CD14-positive monocyte (primary cell): Measurements from ENCODE around the gene CCNJ. TPM values are rescaled to one million over a fixed set of nuclear protein-coding genes. Genes with fewer than 3 reads are reported as not detected.
A peak's percentile ranks its signal among the peaks of the same experiment; 100 is the strongest.

Source experiments
- DNase-seq, 3 donors: peaks; one replicate each; pipeline ENCODE4 v3.0.0-alpha.2; 2011 to 2022
- H2AFZ ChIP-seq: 2 replicates; pipeline ENCODE4 v1.6.0; 2012; ENCODE audit warnings: mild to moderate bottlenecking, low read depth, low read length, inconsistent platforms; ENCODE audit not compliant: insufficient read depth, poor library complexity, severe bottlenecking
- H3K27ac ChIP-seq, 2 donors: 1 replicate in 1 of 2; 2 replicates in 1 of 2; pipeline ENCODE4 v1.5.1; 2012 to 2013; ENCODE audit warnings: low read length in 2 of 2, control low read depth in 1 of 2, inconsistent platforms in 1 of 2, low read depth in 1 of 2, mild to moderate bottlenecking in 1 of 2
- H3K27me3 ChIP-seq, 2 donors: one replicate each; pipeline versions ENCODE4 v1.6.0 to v1.6.1; 2011 to 2013; ENCODE audit warnings: low read length in 2 of 2; ENCODE audit not compliant: control insufficient read depth in 2 of 2, insufficient read depth in 2 of 2
- H3K36me3 ChIP-seq, 2 donors: replicated peaks in 1 of 2; 1 replicate in 1 of 2; 2 replicates in 1 of 2; pipeline versions ENCODE4 v1.5.1 to v1.6.1; 2012 to 2013; ENCODE audit warnings: low read length in 2 of 2, control low read depth in 1 of 2, inconsistent platforms in 1 of 2, mild to moderate bottlenecking in 1 of 2; ENCODE audit not compliant: insufficient read depth in 2 of 2, control insufficient read depth in 1 of 2
- H3K4me1 ChIP-seq, 2 donors: 1 replicate in 1 of 2; 2 replicates in 1 of 2; pipeline versions ENCODE4 v1.5.1 to v1.6.1; 2012 to 2013; ENCODE audit warnings: low read length in 2 of 2, control low read depth in 1 of 2, inconsistent platforms in 1 of 2, mild to moderate bottlenecking in 1 of 2, moderate library complexity in 1 of 2; ENCODE audit not compliant: insufficient read depth in 2 of 2, control insufficient read depth in 1 of 2
- H3K4me2 ChIP-seq: replicated peaks from 2 replicates; pipeline ENCODE3; 2012; ENCODE audit warnings: low read length, moderate library complexity, mild to moderate bottlenecking; ENCODE audit not compliant: poor library complexity, severe bottlenecking; ENCODE audit errors: extremely low read depth
- H3K4me3 ChIP-seq, 3 experiments: fragments of 200-600 bp in 1 of 3; sonication (generic) in 1 of 3; replicated peaks in 1 of 3; 1 replicate in 2 of 3; 2 replicates in 1 of 3; pipeline ENCODE4 v1.5.1; 2011 to 2013; ENCODE audit warnings: low read length in 3 of 3, mild to moderate bottlenecking in 3 of 3, control low read depth in 2 of 3, low read depth in 2 of 3, inconsistent platforms in 1 of 3, moderate library complexity in 1 of 3
- H3K79me2 ChIP-seq: 2 replicates; pipeline ENCODE4 v1.6.0; 2012; ENCODE audit warnings: mild to moderate bottlenecking, control low read depth, inconsistent platforms, low read length, moderate library complexity; ENCODE audit not compliant: insufficient read depth
- H3K9ac ChIP-seq: 2 replicates; pipeline ENCODE4 v1.6.0; 2017; ENCODE audit warnings: low read length, mild to moderate bottlenecking; ENCODE audit not compliant: insufficient read depth, poor library complexity, severe bottlenecking
- H3K9me3 ChIP-seq, 2 donors: replicated peaks in 1 of 2; 1 replicate in 1 of 2; 2 replicates in 1 of 2; pipeline versions ENCODE4 v1.5.1 to v1.6.1; 2012 to 2013; ENCODE audit warnings: low read length in 2 of 2, control low read depth in 1 of 2; ENCODE audit not compliant: control insufficient read depth in 1 of 2, insufficient read depth in 1 of 2
- H4K20me1 ChIP-seq: 2 replicates; pipeline ENCODE4 v1.6.0; 2012; ENCODE audit warnings: mild to moderate bottlenecking, low read length, control low read depth, moderate library complexity; ENCODE audit not compliant: insufficient read depth
- H3K27ac Mint-ChIP-seq, 7 donors: one replicate each; pipeline ENCODE4 v1.8.0; 2020; ENCODE audit warnings: mild to moderate bottlenecking in 7 of 7, mixed read lengths in 7 of 7, moderate library complexity in 6 of 7, inconsistent platforms in 2 of 7
- H3K27me3 Mint-ChIP-seq, 3 donors: one replicate each; pipeline ENCODE4 v1.8.0; 2021 to 2022; ENCODE audit warnings: low read depth in 3 of 3, mild to moderate bottlenecking in 3 of 3, mixed read lengths in 3 of 3, moderate library complexity in 3 of 3, inconsistent platforms in 1 of 3
- H3K36me3 Mint-ChIP-seq, 2 donors: one replicate each; pipeline ENCODE4 v1.8.0; 2020; ENCODE audit warnings: mixed read lengths in 2 of 2, inconsistent platforms in 1 of 2, mild to moderate bottlenecking in 1 of 2
- H3K4me1 Mint-ChIP-seq: one replicate; pipeline ENCODE4 v1.8.0; 2020; ENCODE audit warnings: mild to moderate bottlenecking, mixed read lengths
- H3K4me3 Mint-ChIP-seq, 2 donors: one replicate each; pipeline ENCODE4 v1.8.0; 2020; ENCODE audit warnings: mild to moderate bottlenecking in 2 of 2, mixed read lengths in 2 of 2, moderate library complexity in 1 of 2
- H3K9me3 Mint-ChIP-seq, 7 donors: one replicate each; pipeline ENCODE4 v1.8.0; 2020 to 2022; ENCODE audit warnings: mixed read lengths in 7 of 7, mild to moderate bottlenecking in 6 of 7, moderate library complexity in 6 of 7, inconsistent platforms in 2 of 7
- CTCF ChIP-seq: fragments of 200-600 bp; IDR thresholded peaks from one replicate; pipeline ENCODE4 v1.8.0; 2022; ENCODE audit warnings: antibody characterized with exemption, mild to moderate bottlenecking
- WGBS: methylation state at CpG from one replicate; pipeline ENCODE4 v1.1.5; 2013; ENCODE audit warnings: missing lambda C conversion rate; ENCODE audit not compliant: insufficient coverage; 5-methylcytosine and 5-hydroxymethylcytosine counted together
- intact Hi-C, 2 donors: fragments of 100-400 bp; cut with micrococcal nuclease; formaldehyde crosslinking; loops; one replicate each; pipeline versions ENCODE4 v1.15.0 to v1.15.1; 2023
- polyA plus RNA-seq, 3 donors: library from polyadenylated mRNA; depleted of rRNA in 1 of 3; unstranded in 2 of 3; stranded (reverse) in 1 of 3; fragments of 300-500 nt in 2 of 3; fragments of >200 nt in 1 of 3; fragmentation: Illumina TruSeq in 2 of 3; gene quantifications; 1 replicate in 2 of 3; 2 replicates in 1 of 3; pipeline ENCODE4 v1.2.3, GENCODE V29; 2012 to 2021

The CCNJ gene
- polyA plus RNA-seq, 3 donors: 1.3 to 9.2 (median 2.5) TPM

GRCh38 chr10:96082748-96083147 is 39.4 kb downstream of the CCNJ start:
- no peaks in the 10 kb centered on the region for H4K20me1 ChIP-seq
- Mint-ChIP-seq H3K36me3 (peaks cover 17 to 29% of the 10 kb centered on the region in 2 donors), H3K27ac (no peak overlapping the region), H3K9me3 (peaks cover 0 to 1% (median 0%) of the 10 kb centered on the region in 7 donors), H3K27me3 (no peaks in the 10 kb centered on the region), H3K4me3 (no peak overlapping the region), H3K4me1 (no peaks in the 10 kb centered on the region)
- no peaks in the 10 kb centered on the region for H3K4me1 ChIP-seq
- no peak overlapping the region for H3K4me3 ChIP-seq
- intact Hi-C loops: no loop called here
- H3K9me3 ChIP-seq: no peaks in the 10 kb centered on the region
- no peak overlapping the region for H3K4me2 ChIP-seq
- no CpG with 5 or more reads among the region's 1 CpG for WGBS
- no peak overlapping the region for H2AFZ ChIP-seq
- H3K27me3 ChIP-seq: no peaks in the 10 kb centered on the region
- no peaks in the 10 kb centered on the region for H3K79me2 ChIP-seq
- no peak overlapping the region for H3K27ac ChIP-seq
- no peaks in the 10 kb centered on the region for H3K36me3 ChIP-seq
- DNase-seq: no peak
- no peak for TF ChIP-seq CTCF
- H3K9ac ChIP-seq: no peak overlapping the region

GRCh38 chr10:96089116-96089515 is 45.7 kb downstream of the CCNJ start:
- Histone ChIP-seq H2AFZ (peak overlapping the region; percentile 90), H3K79me2 (no peaks in the 10 kb centered on the region), H3K4me2 (peak overlapping the region; percentile 81), H4K20me1 (no peaks in the 10 kb centered on the region), H3K4me1 (peaks cover 7 to 12% of the 10 kb centered on the region in 2 donors), H3K9me3 (peaks cover 7 to 12% of the 10 kb centered on the region in 2 donors), H3K27me3 (peaks cover 18 to 22% of the 10 kb centered on the region in 2 donors), H3K4me3 (peak overlapping the region in 2 of 3 experiments; percentile 81 to 97), H3K36me3 (no peaks in the 10 kb centered on the region), H3K9ac (no peak overlapping the region), H3K27ac (peak overlapping the region in 1 of 2 donors; percentile 98)
- H3K4me1 Mint-ChIP-seq: peaks cover 7% of the 10 kb centered on the region
- TF ChIP-seq CTCF: no peak
- H3K4me3 Mint-ChIP-seq: peak overlapping the region; percentile 92 to 95
- peaks cover 4 to 14% of the 10 kb centered on the region in 2 donors for H3K36me3 Mint-ChIP-seq
- intact Hi-C loops: loop anchor here in 1 of 2 donors (5.0 kb wide), 1 partner anchor 47 kb away; the partner anchor contains the start of gene CCNJ
- H3K27ac Mint-ChIP-seq: peak overlapping the region in 1 of 7 donors; percentile 99
- WGBS: no CpG with 5 or more reads among the region's 2 CpGs
- H3K9me3 Mint-ChIP-seq: peaks cover 3 to 23% (median 22%) of the 10 kb centered on the region in 7 donors
- DNase-seq: no peak
- H3K27me3 Mint-ChIP-seq: peaks cover 16 to 27% (median 21%) of the 10 kb centered on the region in 3 donors
